ENCODE measurements around the gene CRABP1.

DNA sequence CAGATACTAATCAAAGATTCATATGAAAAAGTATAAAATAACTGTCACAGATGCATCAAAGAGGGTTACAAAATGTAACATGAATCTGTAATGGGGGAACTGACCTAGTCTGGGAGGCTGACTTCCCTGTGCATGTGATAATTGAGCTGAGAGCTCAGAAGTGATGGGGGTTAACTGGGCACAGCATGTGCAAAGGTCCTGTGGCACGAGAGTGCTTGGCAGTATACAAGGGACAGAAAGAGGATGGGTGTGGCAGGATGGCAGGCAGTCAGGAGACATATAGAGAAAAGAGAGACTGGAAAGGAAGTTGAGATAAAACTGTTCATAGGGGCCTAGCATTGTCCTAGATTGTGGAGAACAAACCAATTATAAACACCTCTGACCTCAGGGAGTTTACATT, 50.1 kb downstream of the CRABP1 start:
- TF ChIP-seq, protein P1, sequence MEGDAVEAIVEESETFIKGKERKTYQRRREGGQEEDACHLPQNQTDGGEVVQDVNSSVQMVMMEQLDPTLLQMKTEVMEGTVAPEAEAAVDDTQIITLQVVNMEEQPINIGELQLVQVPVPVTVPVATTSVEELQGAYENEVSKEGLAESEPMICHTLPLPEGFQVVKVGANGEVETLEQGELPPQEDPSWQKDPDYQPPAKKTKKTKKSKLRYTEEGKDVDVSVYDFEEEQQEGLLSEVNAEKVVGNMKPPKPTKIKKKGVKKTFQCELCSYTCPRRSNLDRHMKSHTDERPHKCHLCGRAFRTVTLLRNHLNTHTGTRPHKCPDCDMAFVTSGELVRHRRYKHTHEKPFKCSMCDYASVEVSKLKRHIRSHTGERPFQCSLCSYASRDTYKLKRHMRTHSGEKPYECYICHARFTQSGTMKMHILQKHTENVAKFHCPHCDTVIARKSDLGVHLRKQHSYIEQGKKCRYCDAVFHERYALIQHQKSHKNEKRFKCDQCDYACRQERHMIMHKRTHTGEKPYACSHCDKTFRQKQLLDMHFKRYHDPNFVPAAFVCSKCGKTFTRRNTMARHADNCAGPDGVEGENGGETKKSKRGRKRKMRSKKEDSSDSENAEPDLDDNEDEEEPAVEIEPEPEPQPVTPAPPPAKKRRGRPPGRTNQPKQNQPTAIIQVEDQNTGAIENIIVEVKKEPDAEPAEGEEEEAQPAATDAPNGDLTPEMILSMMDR (conservative IDR thresholded peaks at IDR 0.05) = no peak
- TF ChIP-seq EZH2 (IDR thresholded peaks at IDR 0.05; ENCODE audit: low read depth) = no peak

All from PC-9 (cell line).